ENCODE results near the gene EPOP.

- no peak for TF ChIP-seq PRMT3 (CRISPR knock-in tag; IDR thresholded peaks at IDR 0.05; ENCODE audit: borderline replicate concordance, low read depth)
- no peak for TF ChIP-seq ZBTB7A (CRISPR knock-in tag; IDR thresholded peaks at IDR 0.05)
- no peak; the same call in 1 of the 2 replicates for TF ChIP-seq RFX5 (IDR thresholded peaks at IDR 0.05; ENCODE audit: low read depth, low read length)
- 0 out of 2 replicates have a peak, but pooled peaks have one; percentile 43 for TF ChIP-seq ZNF570 (CRISPR knock-in tag; IDR thresholded peaks at IDR 0.05; ENCODE audit: borderline replicate concordance)
- TF ChIP-seq XRCC5 (optimal IDR thresholded peaks at IDR 0.05; ENCODE audit: low read length), result peak; percentile 39
- no peak for TF ChIP-seq MTF2 (CRISPR knock-in tag; IDR thresholded peaks at IDR 0.05; ENCODE audit: borderline replicate concordance)
- 0 out of 2 replicates have a peak, but pooled peaks have one; percentile 2 for TF ChIP-seq CTCF (CRISPR knock-in tag; IDR thresholded peaks at IDR 0.05)
- peak; percentile 78 for TF ChIP-seq NFAT5 (CRISPR knock-in tag; IDR thresholded peaks at IDR 0.05)
- TF ChIP-seq EP300 (IDR thresholded peaks at IDR 0.05; ENCODE audit: low read depth in 2 of 2, low read length in 2 of 2), result peak in 1 of 2 experiments; percentile 7; a peak in 2 of 4 replicates
- TF ChIP-seq EP300 (CRISPR knock-in tag; IDR thresholded peaks at IDR 0.05; ENCODE audit: borderline replicate concordance), result peak; percentile 65; the same call in 1 of the 2 replicates
- no peak; the same call in 1 of the 2 replicates for TF ChIP-seq NFIC (IDR thresholded peaks at IDR 0.05; ENCODE audit: low read length)
Observed at GRCh38 chr17:38702166-38702915, 27.6 kb upstream of the EPOP start.
